B cell (primary cell): ENCODE data around the gene NOC2L.

Experiments
- EZH2 ChIP-seq: IDR thresholded peaks from 2 replicates; pipeline ENCODE4 v1.6.1; 2012; ENCODE audit warnings: borderline replicate concordance, low read depth, mild to moderate bottlenecking, moderate library complexity, low read length; ENCODE audit not compliant: insufficient read depth, poor library complexity, severe bottlenecking
- TF ChIP-seq, protein P1 (sequence below): fragments of 200-600 bp; IDR thresholded peaks from one replicate; pipeline ENCODE4 v1.8.0; 2022; ENCODE audit warnings: antibody characterized with exemption, mild to moderate bottlenecking

DNA sequence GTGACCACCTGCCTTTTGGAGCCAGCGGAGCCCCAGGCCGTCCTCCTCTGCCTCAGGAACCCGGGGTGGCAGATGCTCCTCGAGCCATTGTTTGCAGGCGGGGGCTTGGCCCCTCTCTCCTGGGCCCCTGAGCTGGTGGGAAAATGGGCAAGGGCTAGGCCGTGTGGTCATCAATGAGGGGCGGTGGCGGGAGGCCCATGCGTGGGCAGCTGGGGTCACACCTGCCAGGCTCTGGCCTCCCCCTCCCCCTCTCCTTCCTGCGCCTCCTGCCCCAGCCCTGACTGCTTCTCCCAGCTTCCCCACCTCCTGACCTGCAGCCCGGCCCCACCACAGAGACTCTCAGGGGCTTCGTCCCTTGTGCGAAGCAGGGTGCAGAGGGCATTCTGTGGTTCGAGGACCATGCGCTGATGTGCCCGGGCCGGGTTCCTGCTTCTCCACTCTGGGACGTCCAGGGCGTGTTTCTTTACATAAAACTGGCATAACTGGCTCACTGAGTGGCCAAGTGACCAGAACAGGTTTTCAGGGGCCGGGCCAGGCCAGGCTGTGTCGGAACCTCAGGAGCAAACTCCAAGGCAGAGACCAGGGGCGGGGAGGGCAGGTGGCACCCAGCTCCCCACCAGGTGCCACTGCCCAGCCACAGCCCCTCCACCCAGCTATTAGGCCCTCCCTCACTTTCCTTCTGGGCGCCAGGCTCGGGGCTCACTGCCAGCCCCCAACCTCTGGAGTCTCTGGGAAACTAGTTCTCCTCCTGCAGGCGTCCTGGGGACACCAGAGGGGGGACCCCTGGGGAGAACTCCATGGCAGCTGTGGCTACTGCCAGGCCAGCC, 26.1 kb downstream of the NOC2L start:
- TF ChIP-seq, protein P1, sequence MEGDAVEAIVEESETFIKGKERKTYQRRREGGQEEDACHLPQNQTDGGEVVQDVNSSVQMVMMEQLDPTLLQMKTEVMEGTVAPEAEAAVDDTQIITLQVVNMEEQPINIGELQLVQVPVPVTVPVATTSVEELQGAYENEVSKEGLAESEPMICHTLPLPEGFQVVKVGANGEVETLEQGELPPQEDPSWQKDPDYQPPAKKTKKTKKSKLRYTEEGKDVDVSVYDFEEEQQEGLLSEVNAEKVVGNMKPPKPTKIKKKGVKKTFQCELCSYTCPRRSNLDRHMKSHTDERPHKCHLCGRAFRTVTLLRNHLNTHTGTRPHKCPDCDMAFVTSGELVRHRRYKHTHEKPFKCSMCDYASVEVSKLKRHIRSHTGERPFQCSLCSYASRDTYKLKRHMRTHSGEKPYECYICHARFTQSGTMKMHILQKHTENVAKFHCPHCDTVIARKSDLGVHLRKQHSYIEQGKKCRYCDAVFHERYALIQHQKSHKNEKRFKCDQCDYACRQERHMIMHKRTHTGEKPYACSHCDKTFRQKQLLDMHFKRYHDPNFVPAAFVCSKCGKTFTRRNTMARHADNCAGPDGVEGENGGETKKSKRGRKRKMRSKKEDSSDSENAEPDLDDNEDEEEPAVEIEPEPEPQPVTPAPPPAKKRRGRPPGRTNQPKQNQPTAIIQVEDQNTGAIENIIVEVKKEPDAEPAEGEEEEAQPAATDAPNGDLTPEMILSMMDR = no peak
- TF ChIP-seq EZH2 = no peak
